Fibroblast of the aortic adventitia (primary cell): Measurements from ENCODE around the gene RGL2. TPM values are rescaled to one million over a fixed set of nuclear protein-coding genes. Genes with fewer than 3 reads are reported as not detected.

Source experiments
- DNase-seq: peaks from one replicate; pipeline ENCODE4 v3.0.0-alpha.2; 2010; ENCODE audit warnings: low read depth
- H3K4me3 ChIP-seq: 2 replicates; pipeline ENCODE4 v1.5.1; 2011; ENCODE audit warnings: low read depth, mild to moderate bottlenecking, control low read depth, low read length, moderate library complexity
- total RNA-seq: library from RNA; depleted of rRNA; stranded (reverse); fragments of >200 nt; gene quantifications from 2 replicates; pipeline ENCODE4 v1.2.3, GENCODE V29; 2012; ENCODE audit warnings: low replicate concordance
- TF ChIP-seq, protein P1 (sequence below): IDR thresholded peaks from 2 replicates; pipeline ENCODE4 v1.5.1; 2011; ENCODE audit warnings: mild to moderate bottlenecking, low read length, control low read depth, inconsistent platforms; ENCODE audit not compliant: insufficient read depth

RGL2 gene
- total RNA-seq, 1 donor: 25.8 TPM

DNA sequence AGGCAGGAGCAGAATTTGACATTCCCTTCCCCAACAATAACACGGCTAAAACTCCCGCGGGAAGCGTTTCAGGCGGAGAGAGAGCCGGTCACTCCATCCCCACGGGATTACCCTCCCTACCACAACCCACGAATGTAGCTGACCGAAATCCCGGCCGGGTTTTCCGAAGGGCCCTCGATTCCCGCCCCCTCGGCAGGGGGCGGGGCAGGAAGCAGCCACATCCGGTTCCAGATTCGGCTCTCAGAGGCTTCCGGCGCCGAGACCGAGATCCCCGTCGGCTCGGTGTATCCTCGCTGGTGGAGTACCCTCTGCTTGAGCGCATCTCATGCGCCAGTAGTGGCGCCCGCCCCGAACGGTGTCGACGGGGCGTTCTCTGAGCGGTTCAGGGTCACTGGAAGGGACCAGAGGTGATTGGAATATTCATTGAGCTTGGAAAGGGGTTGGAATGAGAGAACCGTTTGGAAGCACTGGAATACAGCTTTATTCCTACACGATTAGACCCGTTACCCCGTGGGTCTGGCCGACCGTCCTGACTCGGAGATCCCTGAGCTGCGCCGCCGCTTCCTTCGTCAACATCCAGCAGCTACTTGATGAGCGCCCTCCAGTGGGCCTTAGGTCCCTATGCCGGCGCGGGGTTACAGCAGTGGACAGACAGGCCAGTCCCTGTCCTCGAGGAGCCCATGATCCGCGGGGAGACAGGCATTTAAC, 649 bp upstream of the RGL2 start:
- TF ChIP-seq, protein P1, sequence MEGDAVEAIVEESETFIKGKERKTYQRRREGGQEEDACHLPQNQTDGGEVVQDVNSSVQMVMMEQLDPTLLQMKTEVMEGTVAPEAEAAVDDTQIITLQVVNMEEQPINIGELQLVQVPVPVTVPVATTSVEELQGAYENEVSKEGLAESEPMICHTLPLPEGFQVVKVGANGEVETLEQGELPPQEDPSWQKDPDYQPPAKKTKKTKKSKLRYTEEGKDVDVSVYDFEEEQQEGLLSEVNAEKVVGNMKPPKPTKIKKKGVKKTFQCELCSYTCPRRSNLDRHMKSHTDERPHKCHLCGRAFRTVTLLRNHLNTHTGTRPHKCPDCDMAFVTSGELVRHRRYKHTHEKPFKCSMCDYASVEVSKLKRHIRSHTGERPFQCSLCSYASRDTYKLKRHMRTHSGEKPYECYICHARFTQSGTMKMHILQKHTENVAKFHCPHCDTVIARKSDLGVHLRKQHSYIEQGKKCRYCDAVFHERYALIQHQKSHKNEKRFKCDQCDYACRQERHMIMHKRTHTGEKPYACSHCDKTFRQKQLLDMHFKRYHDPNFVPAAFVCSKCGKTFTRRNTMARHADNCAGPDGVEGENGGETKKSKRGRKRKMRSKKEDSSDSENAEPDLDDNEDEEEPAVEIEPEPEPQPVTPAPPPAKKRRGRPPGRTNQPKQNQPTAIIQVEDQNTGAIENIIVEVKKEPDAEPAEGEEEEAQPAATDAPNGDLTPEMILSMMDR: peak; percentile 83
- peak; percentile 91 for DNase-seq

GRCh38 chr6:33297956-33298772, 578 bp downstream of the RGL2 start:
- DNase-seq: peak; percentile 79
- H3K4me3 ChIP-seq: peak overlapping the region; percentile 75
- TF ChIP-seq, protein P1: no peak

More for the DNA sequence above, 649 bp upstream of the RGL2 start:
- H3K4me3 ChIP-seq: peak overlapping the region; percentile 75

- DNase-seq: no peak
- TF ChIP-seq, protein P1: no peak
- H3K4me3 ChIP-seq: peak overlapping the region; percentile 75
Measured at GRCh38 chr6:33297406-33297955, 1.3 kb downstream of the RGL2 start.

- DNase-seq: no peak
- peak overlapping the region; percentile 75 for H3K4me3 ChIP-seq
- TF ChIP-seq, protein P1: no peak
Measured at GRCh38 chr6:33296797-33297405, 1.8 kb downstream of the RGL2 start.

GRCh38 chr6:33295621-33296369, 2.9 kb downstream of the RGL2 start:
- no peak for DNase-seq
- TF ChIP-seq, protein P1: no peak
- H3K4me3 ChIP-seq: no peak overlapping the region

GRCh38 chr6:33294086-33294823, 4.5 kb downstream of the RGL2 start:
- DNase-seq: no peak
- TF ChIP-seq, protein P1: no peak

More at GRCh38 chr6:33294086-33294823, 4.5 kb downstream of the RGL2 start:
- no peak overlapping the region for H3K4me3 ChIP-seq
